SIG-M5 treated with dmso at 0.1 percent for 504 hours (cell line): Measurements from ENCODE around the gene SCRN1.
"Not testable (repeated sequence)": the region's sequence is repeated elsewhere in the genome, so short reads cannot be mapped to it uniquely, and the experiment has no call there.

Source experiments
- DNase-seq: peaks from one replicate; lab custom pipeline; 2025; ENCODE audit not compliant: unreplicated experiment; lab: John Stamatoyannopoulos, UW

SCRN1 gene

GRCh38 chr7:29970158-29970557 is 19.4 kb downstream of the SCRN1 start:
- DNase-seq = no peak

- DNase-seq = no peak
Observed at GRCh38 chr7:29969738-29970137, 19.9 kb downstream of the SCRN1 start.

- DNase-seq = no peak
Observed at GRCh38 chr7:29968683-29969395, 20.8 kb downstream of the SCRN1 start.

GRCh38 chr7:29965030-29965429 is 24.6 kb downstream of the SCRN1 start:
- no peak for DNase-seq

- DNase-seq = no peak
Observed at GRCh38 chr7:29962035-29962434, 27.6 kb downstream of the SCRN1 start.

GRCh38 chr7:29961611-29962010 is 28.0 kb downstream of the SCRN1 start:
- not testable (repeated sequence) for DNase-seq

GRCh38 chr7:29958667-29959358 is 30.8 kb downstream of the SCRN1 start:
- no peak for DNase-seq

- DNase-seq = no peak
Observed at GRCh38 chr7:29957521-29958310, 31.9 kb downstream of the SCRN1 start.

- DNase-seq = no peak
Observed at GRCh38 chr7:29956487-29956836, 33.1 kb downstream of the SCRN1 start.

- peak; percentile 62 for DNase-seq
Observed at GRCh38 chr7:29955799-29956486, 33.7 kb downstream of the SCRN1 start.

GRCh38 chr7:29955075-29955792 is 34.4 kb downstream of the SCRN1 start:
- no peak for DNase-seq

GRCh38 chr7:29953726-29954347 is 35.8 kb downstream of the SCRN1 start:
- DNase-seq = no peak

- no peak for DNase-seq
Observed at GRCh38 chr7:29951206-29951605, 38.4 kb downstream of the SCRN1 start.

- no peak for DNase-seq
Observed at GRCh38 chr7:29950480-29950879, 39.1 kb downstream of the SCRN1 start.

GRCh38 chr7:29948587-29948986 is 41.0 kb downstream of the SCRN1 start:
- DNase-seq = no peak

GRCh38 chr7:29946428-29947186 is 43.0 kb downstream of the SCRN1 start:
- no peak for DNase-seq

- no peak for DNase-seq
Observed at GRCh38 chr7:29945259-29945809, 44.3 kb downstream of the SCRN1 start.

GRCh38 chr7:29940199-29940598 is 49.4 kb downstream of the SCRN1 start:
- DNase-seq = no peak

- no peak for DNase-seq
Observed at GRCh38 chr7:29937132-29937531, 52.5 kb downstream of the SCRN1 start.
